Mammary epithelial cell (primary cell): Measurements from ENCODE around the gene LGR6.

Experiments
- CTCF ChIP-seq, 2 donors: IDR thresholded peaks in 1 of 2; conservative IDR thresholded peaks in 1 of 2; 2 replicates each; pipeline ENCODE4 v1.5.1; 2011 to 2012; ENCODE audit warnings: inconsistent platforms in 2 of 2, low read length in 2 of 2, mild to moderate bottlenecking in 2 of 2, control low read depth in 1 of 2, low read depth in 1 of 2; ENCODE audit not compliant: insufficient read depth in 1 of 2; ENCODE audit errors: extremely low read depth in 1 of 2
- EZH2 ChIP-seq: IDR thresholded peaks from 2 replicates; pipeline ENCODE4 v1.6.1; 2012; ENCODE audit warnings: low read length, inconsistent platforms, borderline replicate concordance

- no peak for TF ChIP-seq CTCF (conservative IDR thresholded peaks at IDR 0.05 in 1 of 2, IDR thresholded peaks at IDR 0.05 in 1 of 2; ENCODE audit: extremely low read depth in 1 of 2, insufficient read depth in 1 of 2, low read depth in 1 of 2, low read length in 2 of 2)
- TF ChIP-seq EZH2 = no peak
These were observed 40.9 kb downstream of the LGR6 start for GRCh38 chr1:202234331-202235002.
